ENCODE results near the gene PCBP3.
A peak's percentile ranks its signal among the peaks of the same experiment; 100 is the strongest.

The PCBP3 gene

DNA sequence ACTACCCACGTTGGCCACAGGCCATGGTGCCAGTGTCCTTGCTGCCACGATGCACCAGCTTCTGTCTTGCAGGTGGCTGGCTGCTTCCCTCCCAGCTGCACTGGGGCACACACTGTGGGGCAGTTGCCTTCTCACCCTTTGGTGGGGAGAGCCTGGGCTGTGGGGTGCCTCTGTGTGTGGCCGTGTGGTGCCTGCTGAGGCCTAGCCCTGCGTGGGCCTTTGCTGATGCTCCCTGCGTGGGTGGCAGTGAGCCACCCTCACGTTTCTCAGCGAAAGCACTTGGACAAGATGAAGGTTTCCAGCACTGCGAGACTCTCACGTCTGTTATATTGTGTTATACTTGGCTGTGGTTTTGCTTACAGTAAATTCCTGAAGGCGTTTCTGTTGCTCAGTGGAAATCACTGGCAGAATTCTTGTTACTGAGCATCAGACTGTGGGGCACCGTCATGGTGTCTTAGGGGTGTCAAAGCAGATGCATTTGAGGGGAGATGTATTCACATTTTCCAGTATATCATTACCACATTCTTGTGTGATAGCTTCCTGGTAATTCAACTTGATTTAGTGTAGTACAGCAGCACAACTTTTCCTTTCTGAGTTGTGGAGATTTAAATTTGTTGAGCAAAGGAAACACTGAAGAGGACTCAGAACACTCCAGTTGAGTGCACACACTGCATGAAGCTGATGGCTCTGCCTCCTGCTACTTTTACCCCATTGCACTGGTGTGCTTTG lies 124.7 kb downstream of the PCBP3 start:
- TF ChIP-seq CTCF (IDR thresholded peaks at IDR 0.05; ENCODE audit: extremely low read depth, missing control alignments): no peak
- DNase-seq (ENCODE audit: low spot score): peak; percentile 11

DNA sequence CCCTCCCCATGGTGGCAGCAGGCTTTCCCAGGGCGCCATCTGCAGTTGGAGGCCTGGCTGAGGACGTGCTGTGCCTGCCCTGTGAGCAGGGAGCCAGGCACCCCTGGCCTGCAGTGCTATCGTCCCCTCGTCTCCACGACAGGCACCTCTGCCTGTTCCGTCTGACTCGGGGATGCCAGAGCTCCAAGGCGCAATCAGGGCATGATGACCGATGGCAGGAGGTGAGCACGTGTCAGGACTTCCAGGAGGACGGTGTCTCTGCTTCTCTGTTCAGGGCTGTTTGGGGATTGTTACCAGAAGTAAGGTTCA lies 125.2 kb downstream of the PCBP3 start:
- no peak for TF ChIP-seq CTCF (IDR thresholded peaks at IDR 0.05; ENCODE audit: extremely low read depth, missing control alignments)
- no peak for DNase-seq (ENCODE audit: low spot score)

- TF ChIP-seq CTCF (IDR thresholded peaks at IDR 0.05; ENCODE audit: extremely low read depth, missing control alignments): no peak
These were observed 125.8 kb downstream of the PCBP3 start for GRCh38 chr21:45769294-45769693.

GRCh38 chr21:45769896-45770295 lies 126.4 kb downstream of the PCBP3 start:
- no peak for DNase-seq (ENCODE audit: low spot score)
- no peak for TF ChIP-seq CTCF (IDR thresholded peaks at IDR 0.05; ENCODE audit: extremely low read depth, missing control alignments)

More at GRCh38 chr21:45769294-45769693, 125.8 kb downstream of the PCBP3 start:
- no peak for DNase-seq (ENCODE audit: low spot score)

DNA sequence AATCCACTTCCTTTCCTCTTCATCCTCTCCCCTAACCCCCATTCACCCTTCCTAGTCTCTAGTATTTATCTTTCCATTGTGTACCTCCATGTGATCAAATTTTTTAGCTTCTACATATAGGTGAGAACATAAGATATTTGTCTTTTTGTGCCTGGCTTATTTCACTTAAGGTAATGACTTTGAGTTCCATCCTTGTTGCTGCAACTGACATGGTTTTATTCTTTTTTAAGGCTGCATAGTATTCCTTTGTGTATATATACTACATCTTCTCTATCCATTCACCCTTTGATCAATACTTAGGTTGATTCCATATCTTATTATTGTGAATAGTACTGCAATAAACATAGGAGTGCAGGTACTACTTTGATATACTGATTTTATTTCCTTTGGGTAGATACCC lies 128.7 kb downstream of the PCBP3 start:
- DNase-seq (ENCODE audit: low spot score): no peak
- TF ChIP-seq CTCF (IDR thresholded peaks at IDR 0.05; ENCODE audit: extremely low read depth, missing control alignments): no peak

DNA sequence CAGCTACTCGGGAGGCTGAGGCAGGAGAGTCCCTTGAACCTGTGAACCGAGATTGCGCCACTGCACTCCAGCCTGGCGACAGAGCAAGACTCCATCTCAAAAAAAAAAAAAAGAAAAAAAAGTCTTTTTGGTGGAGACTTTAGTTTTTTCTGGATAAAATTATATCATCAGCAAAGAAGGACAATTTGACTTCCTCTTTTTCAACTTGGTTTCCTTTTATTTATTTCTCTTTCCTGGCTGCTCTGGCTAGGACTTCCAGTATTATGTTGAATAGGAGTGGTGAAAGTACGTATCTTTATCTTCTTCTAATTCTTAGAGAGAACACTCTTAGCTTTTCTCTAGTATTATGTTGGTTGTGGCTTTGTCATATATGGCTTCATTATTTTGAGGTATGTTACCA lies 130.8 kb downstream of the PCBP3 start:
- TF ChIP-seq CTCF (IDR thresholded peaks at IDR 0.05; ENCODE audit: extremely low read depth, missing control alignments): no peak
- DNase-seq (ENCODE audit: low spot score): no peak

DNA sequence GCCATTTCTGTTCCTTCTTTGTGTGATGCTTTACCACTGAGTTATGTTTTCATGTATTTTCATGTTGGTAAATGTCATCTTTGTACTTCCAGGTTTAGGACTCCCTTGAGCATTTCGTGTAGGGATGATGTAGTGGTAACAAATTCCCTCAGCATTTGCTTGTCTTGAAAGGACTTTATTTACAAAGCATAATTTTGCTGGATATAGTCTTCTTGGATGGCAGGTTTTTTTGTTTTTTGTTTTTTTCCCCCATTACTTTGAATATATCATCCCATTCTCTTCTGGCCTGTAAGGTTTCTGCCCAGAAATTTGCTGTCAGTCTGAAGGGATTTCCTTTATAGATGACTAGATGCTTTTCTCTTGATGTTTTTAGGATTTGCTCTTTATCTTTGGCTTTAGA lies 133.4 kb downstream of the PCBP3 start:
- no peak for TF ChIP-seq CTCF (IDR thresholded peaks at IDR 0.05; ENCODE audit: extremely low read depth, missing control alignments)
- DNase-seq (ENCODE audit: low spot score): no peak
